ENCODE results near the gene PIGW.
"Not testable (repeated sequence)": the region's sequence is repeated elsewhere in the genome, so short reads cannot be mapped to it uniquely, and the experiment has no call there.

The PIGW gene

GRCh38 chr17:36534840-36535668, at the start of gene PIGW, which contains the start of gene MYO19:
Gene PIGW (plus strand): TSS chr17:36534987. CDS start chr17:36537102, 2,115 bp downstream.
Gene MYO19 (minus strand): TSS chr17:36534868. CDS start chr17:36532538, 2,330 bp downstream.
- DNase-seq: peak; percentile 87

- DNase-seq: no peak
These were observed 49.8 kb upstream of the PIGW start for GRCh38 chr17:36485027-36485426.

- DNase-seq: no peak
These were observed 49.0 kb upstream of the PIGW start for GRCh38 chr17:36485805-36486203.

- peak; percentile 92 for DNase-seq
These were observed 48.3 kb upstream of the PIGW start, which contains the start of gene ZNHIT3 for GRCh38 chr17:36486204-36487194. Gene ZNHIT3 (plus strand): TSS chr17:36486681. CDS start chr17:36486700, 19 bp downstream.

- no peak for DNase-seq
These were observed 40.8 kb upstream of the PIGW start for GRCh38 chr17:36493956-36494355.

GRCh38 chr17:36494674-36495073, 40.1 kb upstream of the PIGW start:
- no peak for DNase-seq

- DNase-seq: no peak
These were observed 39.7 kb upstream of the PIGW start for GRCh38 chr17:36495076-36495578.

GRCh38 chr17:36496018-36496789, 38.6 kb upstream of the PIGW start:
- no peak for DNase-seq

GRCh38 chr17:36498155-36498554, 36.6 kb upstream of the PIGW start:
- DNase-seq: no peak

GRCh38 chr17:36498560-36499300, 36.1 kb upstream of the PIGW start:
- no peak for DNase-seq

GRCh38 chr17:36500745-36501225, 34.0 kb upstream of the PIGW start:
- DNase-seq: no peak

GRCh38 chr17:36501351-36501750, 33.4 kb upstream of the PIGW start:
- DNase-seq: no peak

GRCh38 chr17:36501963-36502362, 32.8 kb upstream of the PIGW start:
- no peak for DNase-seq

GRCh38 chr17:36503456-36504155, 31.2 kb upstream of the PIGW start:
- no peak for DNase-seq

GRCh38 chr17:36504156-36504545, 30.6 kb upstream of the PIGW start:
- DNase-seq: no peak

- no peak for DNase-seq
These were observed 29.6 kb upstream of the PIGW start for GRCh38 chr17:36505171-36505570.

- DNase-seq: no peak
These were observed 28.4 kb upstream of the PIGW start for GRCh38 chr17:36506249-36506826.

GRCh38 chr17:36506831-36507230, 28.0 kb upstream of the PIGW start:
- DNase-seq: no peak

GRCh38 chr17:36507266-36507665, 27.5 kb upstream of the PIGW start:
- DNase-seq: no peak

GRCh38 chr17:36508439-36508838, 26.3 kb upstream of the PIGW start:
- not testable (repeated sequence) for DNase-seq
